GM19467 (cell line): ENCODE measurements around the gene P4HB.

Experiments
- ATAC-seq: cut with Tn5 transposase; IDR thresholded peaks from one replicate; pipeline ENCODE4 v1.9.1; 2021; ENCODE audit warnings: mild to moderate bottlenecking, moderate library complexity; ENCODE audit not compliant: unreplicated experiment

P4HB gene

DNA sequence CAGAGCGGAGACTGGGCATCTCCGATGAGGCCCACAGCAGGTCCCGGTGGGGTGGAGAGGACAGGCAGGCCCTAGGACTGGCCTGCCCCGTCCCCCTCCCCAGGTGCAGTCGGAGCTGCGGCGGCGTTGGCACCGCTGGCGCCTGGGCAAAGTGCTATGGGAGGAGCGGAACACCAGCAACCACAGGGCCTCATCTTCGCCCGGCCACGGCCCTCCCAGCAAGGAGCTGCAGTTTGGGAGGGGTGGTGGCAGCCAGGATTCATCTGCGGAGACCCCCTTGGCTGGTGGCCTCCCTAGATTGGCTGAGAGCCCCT is 47.0 kb downstream of the P4HB start:
- ATAC-seq, result no peak

- ATAC-seq, result no peak
Measured at GRCh38 chr17:81812571-81813370, 47.6 kb downstream of the P4HB start.

DNA sequence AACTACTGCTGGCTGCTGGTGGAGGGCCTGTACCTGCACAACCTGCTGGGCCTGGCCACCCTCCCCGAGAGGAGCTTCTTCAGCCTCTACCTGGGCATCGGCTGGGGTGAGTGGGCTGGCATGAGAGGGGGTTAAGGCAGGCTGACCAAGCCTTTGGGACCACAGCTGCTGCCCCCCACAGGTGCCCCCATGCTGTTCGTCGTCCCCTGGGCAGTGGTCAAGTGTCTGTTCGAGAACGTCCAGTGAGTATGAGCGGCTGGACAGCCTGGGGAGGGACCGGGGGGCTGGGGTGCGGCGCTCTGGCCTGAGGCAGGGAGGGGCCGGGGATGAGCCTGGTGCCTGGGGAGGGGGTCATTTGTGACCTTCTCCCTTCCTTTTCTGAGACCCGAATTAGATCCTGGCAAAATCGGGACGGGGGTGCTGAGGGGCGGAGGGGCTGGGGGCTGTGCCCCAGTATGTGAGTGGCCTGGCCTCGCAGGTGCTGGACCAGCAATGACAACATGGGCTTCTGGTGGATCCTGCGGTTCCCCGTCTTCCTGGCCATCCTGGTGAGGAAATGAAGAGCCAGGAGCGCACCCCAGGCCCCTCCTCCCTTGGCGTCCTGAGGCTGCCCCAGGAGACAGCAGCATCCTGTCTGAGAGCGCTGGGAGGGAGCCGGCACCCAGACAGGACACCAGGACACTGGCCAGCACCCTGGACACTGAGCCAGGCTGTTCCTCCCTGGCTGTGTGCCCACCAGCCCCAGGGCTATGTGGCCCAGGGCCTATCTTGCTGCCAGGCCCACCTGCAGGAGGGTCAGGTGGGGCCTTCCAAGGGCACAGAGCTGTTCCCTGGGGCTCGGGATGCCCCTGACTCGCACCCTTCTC is 48.4 kb downstream of the P4HB start:
- ATAC-seq, result no peak

DNA sequence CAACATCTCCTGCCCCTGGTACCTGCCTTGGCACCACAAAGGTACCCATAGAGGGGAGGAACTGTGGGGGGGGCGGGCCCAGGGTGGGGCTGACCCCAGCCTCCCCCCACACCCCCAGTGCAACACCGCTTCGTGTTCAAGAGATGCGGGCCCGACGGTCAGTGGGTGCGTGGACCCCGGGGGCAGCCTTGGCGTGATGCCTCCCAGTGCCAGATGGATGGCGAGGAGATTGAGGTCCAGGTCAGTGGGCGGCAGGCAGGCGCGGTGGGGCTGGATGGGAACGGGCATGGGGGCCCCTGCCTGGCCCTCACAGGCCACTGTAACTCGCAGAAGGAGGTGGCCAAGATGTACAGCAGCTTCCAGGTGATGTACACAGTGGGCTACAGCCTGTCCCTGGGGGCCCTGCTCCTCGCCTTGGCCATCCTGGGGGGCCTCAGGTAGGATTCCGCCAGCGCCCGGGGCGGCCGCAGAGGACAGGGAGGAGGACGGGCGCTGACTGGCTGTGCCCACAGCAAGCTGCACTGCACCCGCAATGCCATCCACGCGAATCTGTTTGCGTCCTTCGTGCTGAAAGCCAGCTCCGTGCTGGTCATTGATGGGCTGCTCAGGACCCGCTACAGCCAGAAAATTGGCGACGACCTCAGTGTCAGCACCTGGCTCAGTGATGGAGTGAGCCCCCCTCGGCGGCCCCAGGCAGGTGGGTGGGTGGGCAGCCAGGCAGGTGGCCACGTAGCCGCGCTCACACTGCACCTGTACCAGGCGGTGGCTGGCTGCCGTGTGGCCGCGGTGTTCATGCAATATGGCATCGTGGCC is 49.2 kb downstream of the P4HB start:
- ATAC-seq, result no peak

GRCh38 chr17:81810476-81810875 is 49.9 kb downstream of the P4HB start:
- no peak for ATAC-seq

GRCh38 chr17:81809556-81809998 is 50.8 kb downstream of the P4HB start:
- no peak for ATAC-seq

- ATAC-seq, result no peak
Measured at GRCh38 chr17:81808778-81809555, 51.4 kb downstream of the P4HB start.

DNA sequence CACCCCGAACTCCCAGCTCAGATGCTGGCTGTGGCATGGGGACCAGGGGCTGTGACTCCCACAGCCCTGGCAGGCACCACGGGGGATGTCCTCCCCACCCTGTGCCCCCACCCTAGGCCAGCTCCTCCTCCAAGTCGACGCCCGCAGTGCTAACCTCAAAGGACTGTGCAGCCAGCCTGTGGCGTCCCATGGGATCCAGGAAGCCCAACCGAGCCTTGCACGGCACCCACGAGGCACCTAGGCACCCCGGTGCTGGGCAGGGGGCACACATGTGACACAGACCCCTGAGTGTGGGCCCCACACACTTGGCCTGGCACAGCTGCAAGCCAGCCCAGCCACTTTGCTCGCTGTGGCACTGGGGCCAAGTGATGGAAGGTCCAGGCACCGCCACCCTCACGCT is 52.5 kb downstream of the P4HB start:
- no peak for ATAC-seq

DNA sequence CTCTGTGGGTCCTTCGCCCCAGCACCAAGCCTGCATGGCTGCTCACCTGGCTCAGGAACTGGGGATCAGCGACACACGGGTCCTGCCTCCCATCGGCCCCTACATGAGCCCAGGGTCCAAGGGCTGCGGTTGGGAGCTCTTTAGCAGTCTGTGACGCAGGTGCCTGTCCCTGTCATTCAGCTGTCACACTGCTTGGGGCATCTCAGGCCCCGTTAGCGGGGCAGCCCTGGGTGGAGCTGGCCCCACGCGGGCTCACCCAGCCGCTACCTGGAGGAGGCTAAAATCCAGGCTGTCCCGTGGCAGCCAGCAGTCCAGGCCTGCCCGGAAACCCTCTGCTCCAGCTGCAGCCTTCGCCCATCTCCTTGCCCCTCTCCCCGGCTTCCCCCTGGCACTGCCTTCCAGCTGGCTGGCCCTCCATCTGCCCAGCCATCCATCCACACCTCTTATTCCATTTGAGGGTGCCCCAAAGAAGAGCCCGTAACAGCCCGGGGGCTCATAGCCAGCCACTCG is 53.1 kb downstream of the P4HB start:
- ATAC-seq, result no peak

- ATAC-seq, result no peak
Measured at GRCh38 chr17:81806461-81807209, 53.7 kb downstream of the P4HB start.

- no peak for ATAC-seq
Measured at GRCh38 chr17:81805707-81806460, 54.5 kb downstream of the P4HB start.

- ATAC-seq, result no peak
Measured at GRCh38 chr17:81804559-81805399, 55.6 kb downstream of the P4HB start.

DNA sequence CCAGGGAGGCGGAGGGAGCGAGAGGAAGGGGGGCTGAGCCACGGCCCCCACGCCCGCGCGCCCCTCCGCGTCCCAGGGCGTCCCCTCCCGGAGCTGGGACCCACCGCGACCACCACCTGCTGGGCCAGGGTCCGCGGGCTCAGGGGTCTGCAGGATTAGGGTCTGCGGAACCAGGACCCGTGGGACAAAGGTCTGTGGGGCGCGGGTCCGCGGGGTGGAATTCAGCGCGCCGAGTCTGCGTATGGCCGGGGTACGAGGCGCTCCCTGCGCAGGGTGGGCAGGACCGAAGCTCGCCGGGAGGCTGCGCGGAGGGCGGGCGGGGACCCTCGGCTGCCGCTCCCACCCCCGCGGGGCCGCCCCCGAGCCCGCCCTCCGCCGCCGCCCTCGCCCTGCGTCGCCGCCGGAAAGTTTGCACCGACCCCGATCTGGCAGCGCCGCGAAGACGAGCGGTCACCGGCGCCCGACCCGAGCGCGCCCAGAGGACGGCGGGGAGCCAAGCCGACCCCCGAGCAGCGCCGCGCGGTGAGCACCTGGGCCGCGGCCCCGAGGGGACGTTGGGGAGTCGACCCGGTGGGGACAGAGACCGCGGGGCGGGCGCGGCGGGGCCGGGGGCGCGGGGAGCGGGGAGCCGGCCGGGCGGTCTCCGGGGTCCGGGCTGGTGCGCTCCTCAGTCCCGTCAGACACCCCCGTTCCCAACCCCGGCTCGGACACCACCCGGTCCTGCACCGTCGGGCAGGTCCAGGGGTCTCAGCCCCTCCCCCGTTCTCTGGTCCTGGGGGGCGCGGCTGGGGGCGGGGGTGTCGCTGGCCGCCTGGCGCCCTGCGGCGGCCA is 56.4 kb downstream of the P4HB start, which contains the start of gene GCGR:
Gene GCGR, plus strand, starts transcription at position 423 of the 831 bp plus-strand sequence. CDS start 4,869 bp downstream, outside the sequence.
- ATAC-seq, result no peak

GRCh38 chr17:81802856-81803643 is 57.3 kb downstream of the P4HB start:
- no peak for ATAC-seq

- no peak for ATAC-seq
Measured at GRCh38 chr17:81802048-81802758, 58.1 kb downstream of the P4HB start.

DNA sequence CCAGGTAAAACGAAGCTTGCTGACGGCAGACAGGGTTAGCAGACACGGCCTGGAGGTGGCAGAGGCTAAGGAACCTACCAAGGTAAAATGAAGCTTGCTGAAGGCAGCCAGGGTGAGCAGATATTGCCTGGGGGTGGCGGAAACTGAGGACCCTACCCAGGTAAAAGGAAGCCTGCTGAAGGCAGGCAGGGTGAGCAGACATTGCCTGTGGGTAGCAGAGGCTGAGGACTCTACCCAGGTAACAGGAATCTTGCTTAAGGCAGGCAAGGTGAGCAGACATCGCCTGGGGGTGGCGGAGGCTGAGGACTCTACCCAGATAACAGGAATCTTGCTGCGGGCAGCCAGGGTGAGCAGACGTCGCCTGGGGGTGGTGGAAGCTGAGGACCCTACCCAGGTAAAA is 59.0 kb downstream of the P4HB start:
- ATAC-seq, result no peak
